Osteocyte (in vitro differentiated cells): ENCODE measurements around the gene CYTH4. TPM values are rescaled to one million over a fixed set of nuclear protein-coding genes. Genes with fewer than 3 reads are reported as not detected.

Source experiments
- DNase-seq: peaks from one replicate; pipeline ENCODE4 v3.0.0; 2021; ENCODE audit warnings: mixed read lengths; ENCODE audit not compliant: unreplicated experiment; ENCODE audit errors: extremely low spot score
- H3K27ac Mint-ChIP-seq: one replicate; pipeline ENCODE4 v1.8.0; 2021; ENCODE audit warnings: mild to moderate bottlenecking, mixed read lengths; ENCODE audit not compliant: unreplicated experiment
- H3K27me3 Mint-ChIP-seq: one replicate; pipeline ENCODE4 v1.8.0; 2021; ENCODE audit warnings: mixed read lengths; ENCODE audit not compliant: unreplicated experiment
- H3K36me3 Mint-ChIP-seq: one replicate; pipeline ENCODE4 v1.8.0; 2021; ENCODE audit warnings: mixed read lengths; ENCODE audit not compliant: unreplicated experiment
- H3K4me1 Mint-ChIP-seq: one replicate; pipeline ENCODE4 v1.8.0; 2021; ENCODE audit warnings: mixed read lengths; ENCODE audit not compliant: unreplicated experiment
- H3K4me3 Mint-ChIP-seq: one replicate; pipeline ENCODE4 v1.8.0; 2021; ENCODE audit warnings: mild to moderate bottlenecking, moderate library complexity, mixed read lengths; ENCODE audit not compliant: unreplicated experiment
- H3K9me3 Mint-ChIP-seq: one replicate; pipeline ENCODE4 v1.8.0; 2021; ENCODE audit warnings: mixed read lengths; ENCODE audit not compliant: unreplicated experiment
- CTCF ChIP-seq: fragments of 200-600 bp; sonication (generic); IDR thresholded peaks from 2 replicates; pipeline ENCODE4 v1.5.0; 2021; ENCODE audit warnings: antibody characterized with exemption, mild to moderate bottlenecking, moderate library complexity
- total RNA-seq: library from RNA; stranded (reverse); gene quantifications from 2 replicates; pipeline ENCODE4 v1.2.1, GENCODE V29; 2021

CYTH4 gene
- total RNA-seq, 1 donor from 2014 or later, result not detected

- DNase-seq, result no peak
Observed at GRCh38 chr22:37337204-37337943, 55.1 kb downstream of the CYTH4 start.

GRCh38 chr22:37338539-37339246 lies 56.4 kb downstream of the CYTH4 start:
- no peaks in the 10 kb centered on the region for H3K9me3 Mint-ChIP-seq
- DNase-seq, result no peak
- peaks cover 39% of the 10 kb centered on the region for H3K27me3 Mint-ChIP-seq
- no peak overlapping the region for H3K27ac Mint-ChIP-seq
- no peak overlapping the region for H3K4me3 Mint-ChIP-seq
- H3K36me3 Mint-ChIP-seq, result no peaks in the 10 kb centered on the region
- TF ChIP-seq CTCF, result no peak
- peaks cover 32% of the 10 kb centered on the region for H3K4me1 Mint-ChIP-seq

More at GRCh38 chr22:37337204-37337943, 55.1 kb downstream of the CYTH4 start:
- no peak overlapping the region for H3K4me3 Mint-ChIP-seq
- H3K27me3 Mint-ChIP-seq, result peaks cover 48% of the 10 kb centered on the region
- peaks cover 32% of the 10 kb centered on the region for H3K4me1 Mint-ChIP-seq
- H3K9me3 Mint-ChIP-seq, result no peaks in the 10 kb centered on the region
- no peak for TF ChIP-seq CTCF
- no peaks in the 10 kb centered on the region for H3K36me3 Mint-ChIP-seq
- no peak overlapping the region for H3K27ac Mint-ChIP-seq

- H3K4me1 Mint-ChIP-seq, result peaks cover 25% of the 10 kb centered on the region
- H3K27ac Mint-ChIP-seq, result no peak overlapping the region
- H3K36me3 Mint-ChIP-seq, result no peaks in the 10 kb centered on the region
- no peak for TF ChIP-seq CTCF
- DNase-seq, result no peak
- no peak overlapping the region for H3K4me3 Mint-ChIP-seq
- H3K9me3 Mint-ChIP-seq, result no peaks in the 10 kb centered on the region
- peaks cover 28% of the 10 kb centered on the region for H3K27me3 Mint-ChIP-seq
Observed at GRCh38 chr22:37340331-37341262, 58.3 kb downstream of the CYTH4 start.

- Mint-ChIP-seq H3K36me3 (no peaks in the 10 kb centered on the region), H3K27me3 (peaks cover 24% of the 10 kb centered on the region), H3K4me3 (no peak overlapping the region), H3K4me1 (peaks cover 21% of the 10 kb centered on the region), H3K27ac (no peak overlapping the region), H3K9me3 (no peaks in the 10 kb centered on the region)
- TF ChIP-seq CTCF, result no peak
- DNase-seq, result no peak
Observed at GRCh38 chr22:37342065-37342464, 59.8 kb downstream of the CYTH4 start.
